ENCODE data around the gene VWCE.

DNA sequence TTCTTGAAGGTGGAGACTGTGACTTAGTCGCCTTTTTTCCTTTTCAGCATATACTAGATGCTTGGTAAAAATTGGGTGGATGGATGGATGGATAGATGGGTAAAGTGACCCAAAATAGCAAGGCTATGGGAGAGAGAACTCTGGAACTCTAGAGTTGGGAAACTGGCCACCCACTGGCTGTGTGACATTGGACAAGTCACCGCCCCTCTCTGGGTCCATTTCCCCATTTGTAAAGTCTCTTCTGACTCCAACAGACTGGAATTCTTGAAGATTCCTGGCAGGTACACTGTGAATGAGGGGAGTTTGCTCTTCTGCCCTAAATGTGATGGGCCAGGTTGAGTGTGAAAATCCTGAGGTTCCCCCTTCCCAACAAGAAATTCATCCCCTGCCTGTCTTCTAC, 45.9 kb upstream of the VWCE start:
- TF ChIP-seq, protein P1, sequence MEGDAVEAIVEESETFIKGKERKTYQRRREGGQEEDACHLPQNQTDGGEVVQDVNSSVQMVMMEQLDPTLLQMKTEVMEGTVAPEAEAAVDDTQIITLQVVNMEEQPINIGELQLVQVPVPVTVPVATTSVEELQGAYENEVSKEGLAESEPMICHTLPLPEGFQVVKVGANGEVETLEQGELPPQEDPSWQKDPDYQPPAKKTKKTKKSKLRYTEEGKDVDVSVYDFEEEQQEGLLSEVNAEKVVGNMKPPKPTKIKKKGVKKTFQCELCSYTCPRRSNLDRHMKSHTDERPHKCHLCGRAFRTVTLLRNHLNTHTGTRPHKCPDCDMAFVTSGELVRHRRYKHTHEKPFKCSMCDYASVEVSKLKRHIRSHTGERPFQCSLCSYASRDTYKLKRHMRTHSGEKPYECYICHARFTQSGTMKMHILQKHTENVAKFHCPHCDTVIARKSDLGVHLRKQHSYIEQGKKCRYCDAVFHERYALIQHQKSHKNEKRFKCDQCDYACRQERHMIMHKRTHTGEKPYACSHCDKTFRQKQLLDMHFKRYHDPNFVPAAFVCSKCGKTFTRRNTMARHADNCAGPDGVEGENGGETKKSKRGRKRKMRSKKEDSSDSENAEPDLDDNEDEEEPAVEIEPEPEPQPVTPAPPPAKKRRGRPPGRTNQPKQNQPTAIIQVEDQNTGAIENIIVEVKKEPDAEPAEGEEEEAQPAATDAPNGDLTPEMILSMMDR (IDR thresholded peaks at IDR 0.05 in 4 of 5, conservative IDR thresholded peaks at IDR 0.05 in 1 of 5): no peak
- no peak for TF ChIP-seq POLR2A (IDR thresholded peaks at IDR 0.05)

All from gastrocnemius medialis (tissue), 4 donors.